Loucy (cell line): ENCODE data around the gene BCL3.

Source experiments
- CTCF ChIP-seq: fragments of 200-600 bp; sonication (generic); conservative IDR thresholded peaks from 2 replicates; pipeline ENCODE4 v1.5.1; 2014; ENCODE audit warnings: mild to moderate bottlenecking, antibody characterized with exemption, low read length
- EZH2phosphoT487 ChIP-seq: fragments of 200-600 bp; IDR thresholded peaks from 2 replicates; pipeline ENCODE4 v1.6.1; 2018; ENCODE audit warnings: antibody characterized with exemption, mild to moderate bottlenecking, moderate library complexity, borderline replicate concordance

DNA sequence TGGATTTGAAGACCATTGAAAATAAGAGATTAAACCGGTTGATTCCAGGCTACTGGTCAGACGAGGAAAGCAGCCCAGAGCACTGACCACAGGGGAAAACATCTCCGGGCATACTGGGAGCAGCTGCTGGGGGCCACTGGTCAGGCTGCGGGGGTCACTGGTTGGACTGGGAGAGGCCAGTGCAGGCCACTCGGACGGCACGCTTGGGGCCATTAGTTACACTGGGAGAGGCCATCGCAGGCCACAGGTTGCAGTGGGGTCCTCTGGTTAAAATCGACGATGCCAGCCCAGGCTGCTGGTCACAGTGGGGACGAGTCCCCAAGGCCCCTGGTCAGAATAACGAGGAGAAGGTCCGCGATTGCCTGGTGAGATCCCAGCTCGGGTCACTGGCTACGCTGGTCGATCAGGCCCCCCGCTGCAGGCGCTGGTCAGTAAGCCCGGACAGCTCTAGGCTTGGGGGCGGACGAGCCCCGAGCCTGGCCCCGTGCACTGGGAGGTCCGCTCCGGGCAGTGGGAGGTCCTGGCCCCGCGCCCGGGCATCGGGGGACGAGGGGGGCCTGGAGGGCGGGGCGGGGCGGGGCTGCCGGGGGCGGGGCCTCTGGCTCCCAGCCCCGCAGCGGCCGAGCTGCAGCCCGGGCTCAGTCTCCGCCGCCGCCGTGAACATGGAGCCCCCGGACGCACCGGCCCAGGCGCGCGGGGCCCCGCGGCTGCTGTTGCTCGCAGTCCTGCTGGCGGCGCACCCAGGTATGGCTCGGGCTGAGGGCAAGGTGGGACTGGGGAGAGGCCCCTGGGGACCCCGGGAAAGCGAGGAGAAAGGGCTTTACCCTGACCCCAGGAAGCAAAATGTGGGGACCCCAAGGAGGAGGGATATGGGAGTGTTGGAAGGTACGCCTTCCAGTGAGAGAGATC, 60.2 kb downstream of the BCL3 start, which contains the start of gene BCAM:
- TF ChIP-seq CTCF: no peak
- TF ChIP-seq EZH2phosphoT487: no peak
